ENCODE measurements around the gene GRIFIN. TPM values are rescaled to one million over a fixed set of nuclear protein-coding genes. Genes with fewer than 3 reads are reported as not detected.

The GRIFIN gene
- polyA plus RNA-seq, 1 donor (not counting 4 experiments of a cell fraction or from before 2014, with no cell fraction given), result not detected

DNA sequence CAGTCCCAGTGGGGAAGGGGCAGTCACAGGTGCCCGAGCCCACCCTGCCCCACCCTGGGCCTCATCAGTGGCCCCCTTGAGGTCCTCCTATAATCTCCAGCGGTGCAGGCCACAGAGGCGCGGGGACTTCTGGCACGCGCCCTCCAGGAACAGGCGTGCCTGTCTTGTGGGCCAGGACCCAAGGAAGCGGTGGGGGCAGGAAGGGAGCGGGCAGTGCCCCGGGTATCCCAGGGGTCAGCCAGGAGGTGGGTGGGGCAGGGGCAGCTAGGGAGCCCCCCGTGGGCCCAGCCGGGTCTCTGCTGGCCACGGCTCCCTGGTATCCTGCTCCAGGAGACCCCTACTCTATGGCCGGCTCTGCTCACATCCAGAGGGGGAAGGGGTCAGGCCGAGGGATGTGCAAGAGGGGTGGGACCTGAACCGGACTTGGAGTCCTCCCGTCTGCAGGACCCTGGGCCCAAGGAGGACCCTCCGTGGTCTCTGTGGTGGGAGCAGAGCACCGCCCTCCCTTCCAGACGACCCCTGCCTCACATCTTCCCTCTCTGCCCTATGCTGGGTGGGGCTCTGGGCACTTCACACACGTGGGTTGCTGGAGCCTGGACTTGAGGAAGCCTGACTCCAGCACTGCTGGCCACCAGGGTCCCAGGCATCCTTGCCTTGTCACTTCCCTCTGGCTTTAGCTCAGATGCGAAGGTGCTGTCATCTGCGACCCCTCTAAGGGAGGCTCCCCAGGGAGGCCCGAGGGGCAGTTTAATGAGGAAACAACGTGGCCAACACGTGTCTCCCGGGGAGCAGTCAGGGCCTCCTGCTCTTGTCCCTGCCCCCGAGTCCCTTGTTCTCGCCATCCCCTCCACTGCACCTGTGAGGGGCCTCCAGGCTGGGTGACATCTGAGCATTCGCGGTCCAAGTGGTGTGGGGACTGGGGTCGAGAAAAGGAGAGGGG is 18.3 kb upstream of the GRIFIN start:
- Histone ChIP-seq H3K9me3 (ENCODE audit: control insufficient read depth, low read depth, low read length) (no peaks in the 10 kb centered on the region), H3K4me2 (ENCODE audit: control insufficient read depth, extremely low read depth, insufficient read depth, low read depth, low read length) (no peak overlapping the region), H3K4me1 (ENCODE audit: control insufficient read depth, extremely low read depth, insufficient read depth, low read length) (no peaks in the 10 kb centered on the region), H3K79me2 (ENCODE audit: control insufficient read depth, insufficient read depth, low read length) (no peaks in the 10 kb centered on the region), H3K4me3 (ENCODE audit: control insufficient read depth in 2 of 3, extremely low read depth in 1 of 3, insufficient read depth in 2 of 3, low read depth in 1 of 3, low read length in 3 of 3) (no peak overlapping the region), H2AFZ (ENCODE audit: control insufficient read depth, low read length) (no peak overlapping the region), H3K27ac (ENCODE audit: control insufficient read depth, insufficient read depth, low read length) (no peak overlapping the region), H4K20me1 (ENCODE audit: control insufficient read depth, extremely low read depth, insufficient read depth, low read length) (no peaks in the 10 kb centered on the region), H3K27me3 (ENCODE audit: control insufficient read depth, extremely low read depth, insufficient read depth, low read length) (peaks cover 26% of the 10 kb centered on the region), H3K9ac (ENCODE audit: control insufficient read depth, extremely low read depth, insufficient read depth, low read length) (no peak overlapping the region), H3K9me1 (ENCODE audit: control insufficient read depth, extremely low read depth, insufficient read depth, low read length) (no peaks in the 10 kb centered on the region), H3K36me3 (ENCODE audit: control insufficient read depth in 2 of 2, extremely low read depth in 1 of 2, insufficient read depth in 2 of 2, low read length in 2 of 2) (no peaks in the 10 kb centered on the region)
- dilution Hi-C loops (cut with MboI; ENCODE audit: extremely low pct_ligation_motif_present, low sequenced_read_pairs), result no loop called here
- DNase-seq (ENCODE audit: low read depth, low spot score) (no peak), FAIRE-seq (no peak)
- no peak for TF ChIP-seq EZH2 (IDR thresholded peaks at IDR 0.05; ENCODE audit: low read length)
- TF ChIP-seq, protein P1, sequence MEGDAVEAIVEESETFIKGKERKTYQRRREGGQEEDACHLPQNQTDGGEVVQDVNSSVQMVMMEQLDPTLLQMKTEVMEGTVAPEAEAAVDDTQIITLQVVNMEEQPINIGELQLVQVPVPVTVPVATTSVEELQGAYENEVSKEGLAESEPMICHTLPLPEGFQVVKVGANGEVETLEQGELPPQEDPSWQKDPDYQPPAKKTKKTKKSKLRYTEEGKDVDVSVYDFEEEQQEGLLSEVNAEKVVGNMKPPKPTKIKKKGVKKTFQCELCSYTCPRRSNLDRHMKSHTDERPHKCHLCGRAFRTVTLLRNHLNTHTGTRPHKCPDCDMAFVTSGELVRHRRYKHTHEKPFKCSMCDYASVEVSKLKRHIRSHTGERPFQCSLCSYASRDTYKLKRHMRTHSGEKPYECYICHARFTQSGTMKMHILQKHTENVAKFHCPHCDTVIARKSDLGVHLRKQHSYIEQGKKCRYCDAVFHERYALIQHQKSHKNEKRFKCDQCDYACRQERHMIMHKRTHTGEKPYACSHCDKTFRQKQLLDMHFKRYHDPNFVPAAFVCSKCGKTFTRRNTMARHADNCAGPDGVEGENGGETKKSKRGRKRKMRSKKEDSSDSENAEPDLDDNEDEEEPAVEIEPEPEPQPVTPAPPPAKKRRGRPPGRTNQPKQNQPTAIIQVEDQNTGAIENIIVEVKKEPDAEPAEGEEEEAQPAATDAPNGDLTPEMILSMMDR (optimal IDR thresholded peaks at IDR 0.05 in 1 of 3, IDR thresholded peaks at IDR 0.05 in 1 of 3, conservative IDR thresholded peaks at IDR 0.05 in 1 of 3; ENCODE audit: extremely low read depth in 1 of 3, insufficient read depth in 2 of 3, low read length in 3 of 3), result no peak

DNA sequence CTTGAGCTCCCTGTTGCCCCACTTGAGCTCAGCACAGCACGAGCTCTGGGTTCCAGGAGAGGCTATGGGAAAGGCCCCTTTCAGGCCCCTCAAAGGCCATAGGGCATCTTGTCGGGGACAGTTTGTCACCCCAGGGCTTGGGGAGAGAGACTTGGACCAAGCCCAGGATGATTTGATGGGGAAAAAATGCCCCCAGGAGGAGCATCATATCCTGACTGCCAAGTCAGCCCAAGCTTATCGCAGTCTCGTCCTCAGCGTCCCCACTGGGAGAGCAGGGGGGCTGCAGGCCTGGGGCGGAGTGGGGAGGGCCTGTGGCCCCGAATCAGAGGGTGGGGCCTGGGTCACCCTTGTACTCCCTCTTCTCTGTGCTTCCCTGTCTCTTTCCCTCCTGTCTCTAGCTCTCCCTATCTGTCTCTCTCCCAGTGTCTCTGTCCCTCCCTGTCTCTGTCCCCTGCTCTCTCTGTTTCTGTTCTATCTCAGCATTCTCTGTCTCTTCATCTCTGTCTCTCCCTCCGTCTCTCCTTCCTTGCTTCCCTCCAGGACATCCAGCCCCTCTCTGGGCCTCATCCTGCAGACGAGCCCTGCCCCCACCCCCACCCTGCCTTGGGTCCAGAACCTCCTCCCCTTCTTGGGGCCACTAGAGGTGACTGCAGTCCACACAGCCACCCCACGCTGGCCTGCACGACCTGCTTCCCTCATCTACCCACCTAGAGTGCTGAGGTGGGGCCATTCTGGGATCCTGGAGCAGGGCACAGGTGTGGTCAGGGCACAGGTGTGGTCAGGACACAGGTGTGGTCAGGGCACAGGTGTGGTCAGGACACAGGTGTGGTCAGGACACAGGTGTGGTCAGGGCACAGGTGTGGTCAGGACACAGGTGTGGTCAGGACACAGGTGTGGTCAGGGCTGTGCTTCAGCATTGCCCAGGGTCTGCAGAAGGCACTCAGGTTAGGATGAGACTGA is 17.3 kb upstream of the GRIFIN start:
- no peak overlapping the region for H2AFZ ChIP-seq (ENCODE audit: control insufficient read depth, low read length)
- DNase-seq (ENCODE audit: low read depth, low spot score) (no peak), FAIRE-seq (no peak)
- no peaks in the 10 kb centered on the region for H3K9me3 ChIP-seq (ENCODE audit: control insufficient read depth, low read depth, low read length)
- H3K9ac ChIP-seq (ENCODE audit: control insufficient read depth, extremely low read depth, insufficient read depth, low read length), result no peak overlapping the region
- no peaks in the 10 kb centered on the region for H3K4me1 ChIP-seq (ENCODE audit: control insufficient read depth, extremely low read depth, insufficient read depth, low read length)
- no peaks in the 10 kb centered on the region for H4K20me1 ChIP-seq (ENCODE audit: control insufficient read depth, extremely low read depth, insufficient read depth, low read length)
- no peak overlapping the region for H3K4me2 ChIP-seq (ENCODE audit: control insufficient read depth, extremely low read depth, insufficient read depth, low read depth, low read length)
- no peak overlapping the region for H3K4me3 ChIP-seq (ENCODE audit: control insufficient read depth in 2 of 3, extremely low read depth in 1 of 3, insufficient read depth in 2 of 3, low read depth in 1 of 3, low read length in 3 of 3)
- no peaks in the 10 kb centered on the region for H3K9me1 ChIP-seq (ENCODE audit: control insufficient read depth, extremely low read depth, insufficient read depth, low read length)
- H3K79me2 ChIP-seq (ENCODE audit: control insufficient read depth, insufficient read depth, low read length), result no peaks in the 10 kb centered on the region
- peaks cover 17% of the 10 kb centered on the region for H3K27me3 ChIP-seq (ENCODE audit: control insufficient read depth, extremely low read depth, insufficient read depth, low read length)
- TF ChIP-seq, protein P1 (optimal IDR thresholded peaks at IDR 0.05 in 1 of 3, IDR thresholded peaks at IDR 0.05 in 1 of 3, conservative IDR thresholded peaks at IDR 0.05 in 1 of 3; ENCODE audit: extremely low read depth in 1 of 3, insufficient read depth in 2 of 3, low read length in 3 of 3), result no peak
- no peak for TF ChIP-seq EZH2 (IDR thresholded peaks at IDR 0.05; ENCODE audit: low read length)
- H3K36me3 ChIP-seq (ENCODE audit: control insufficient read depth in 2 of 2, extremely low read depth in 1 of 2, insufficient read depth in 2 of 2, low read length in 2 of 2), result no peaks in the 10 kb centered on the region
- dilution Hi-C loops (cut with MboI; ENCODE audit: extremely low pct_ligation_motif_present, low sequenced_read_pairs), result no loop called here
- no peak overlapping the region for H3K27ac ChIP-seq (ENCODE audit: control insufficient read depth, insufficient read depth, low read length)
